HG03342 (cell line): ENCODE results near the gene INPP5A.
"Not testable (repeated sequence)": the region's sequence is repeated elsewhere in the genome, so short reads cannot be mapped to it uniquely, and the experiment has no call there.

Source experiments
- ATAC-seq: cut with Tn5 transposase; IDR thresholded peaks from one replicate; pipeline ENCODE4 v1.9.1; 2021; ENCODE audit warnings: mild to moderate bottlenecking, moderate library complexity; ENCODE audit not compliant: unreplicated experiment

INPP5A gene

DNA sequence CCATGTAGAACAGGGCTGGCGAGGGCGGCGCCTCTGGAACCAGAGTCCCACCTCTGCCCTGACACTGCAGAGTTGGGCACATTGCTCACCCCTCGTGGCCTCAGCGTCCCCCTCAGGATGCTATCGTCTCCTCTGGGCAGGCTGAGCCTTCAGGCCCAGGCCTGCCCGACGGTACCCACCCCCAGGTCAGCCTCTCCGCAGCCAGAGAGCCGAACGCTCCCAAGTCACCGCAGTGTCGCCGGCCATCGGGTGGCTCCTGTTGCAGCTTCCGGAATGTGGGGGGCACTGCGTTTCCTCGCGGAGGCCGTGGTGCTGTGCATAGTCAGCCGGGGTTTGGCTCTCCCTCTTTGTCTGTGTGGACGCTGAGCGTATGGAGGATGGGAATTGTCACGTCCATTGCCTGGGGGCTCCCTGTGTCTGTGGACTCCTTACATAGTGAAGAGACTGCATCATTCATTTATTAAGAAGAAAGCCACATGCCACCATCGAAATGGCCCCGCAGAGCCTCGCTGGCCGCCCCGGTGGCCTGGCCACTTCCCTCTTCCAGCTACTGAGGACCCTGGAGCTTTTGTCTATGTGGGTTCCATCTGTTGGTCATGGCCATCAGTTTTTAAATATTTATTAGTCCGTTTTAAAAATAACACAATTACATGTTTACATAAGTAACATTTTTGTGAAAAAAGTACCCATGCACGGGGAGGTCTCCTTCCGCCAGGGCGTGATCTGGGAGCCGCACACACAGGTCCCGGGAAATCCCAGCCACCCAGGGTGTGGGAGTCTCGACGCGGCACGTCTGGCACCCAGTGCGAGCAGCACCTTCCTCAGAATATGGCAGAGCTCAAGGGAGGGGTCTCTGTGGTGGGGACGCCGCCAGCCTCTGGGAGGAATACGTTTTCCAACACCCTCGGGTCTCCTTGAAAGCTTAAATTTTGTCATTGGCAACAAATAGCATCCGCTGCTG is 232.8 kb downstream of the INPP5A start:
- no peak for ATAC-seq

DNA sequence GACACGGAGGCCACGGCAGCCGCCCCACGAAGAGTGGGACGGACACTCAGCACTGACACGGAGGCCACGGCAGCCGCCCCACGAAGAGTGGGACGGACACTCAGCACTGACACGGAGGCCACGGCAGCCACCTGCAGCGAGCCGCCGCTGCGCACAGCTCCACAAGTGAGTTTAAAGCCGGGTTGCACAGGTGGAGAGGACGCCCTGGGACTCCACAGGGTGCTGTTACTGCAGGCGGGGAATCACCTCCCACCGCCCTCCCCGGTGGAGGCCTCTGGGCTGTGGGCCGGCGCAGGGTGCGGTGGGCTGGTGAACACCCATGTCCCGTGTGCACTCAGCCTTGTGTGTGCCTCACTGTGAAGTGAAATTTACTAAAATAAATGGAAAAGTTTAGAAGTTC is 235.2 kb downstream of the INPP5A start:
- ATAC-seq: not testable (repeated sequence)

DNA sequence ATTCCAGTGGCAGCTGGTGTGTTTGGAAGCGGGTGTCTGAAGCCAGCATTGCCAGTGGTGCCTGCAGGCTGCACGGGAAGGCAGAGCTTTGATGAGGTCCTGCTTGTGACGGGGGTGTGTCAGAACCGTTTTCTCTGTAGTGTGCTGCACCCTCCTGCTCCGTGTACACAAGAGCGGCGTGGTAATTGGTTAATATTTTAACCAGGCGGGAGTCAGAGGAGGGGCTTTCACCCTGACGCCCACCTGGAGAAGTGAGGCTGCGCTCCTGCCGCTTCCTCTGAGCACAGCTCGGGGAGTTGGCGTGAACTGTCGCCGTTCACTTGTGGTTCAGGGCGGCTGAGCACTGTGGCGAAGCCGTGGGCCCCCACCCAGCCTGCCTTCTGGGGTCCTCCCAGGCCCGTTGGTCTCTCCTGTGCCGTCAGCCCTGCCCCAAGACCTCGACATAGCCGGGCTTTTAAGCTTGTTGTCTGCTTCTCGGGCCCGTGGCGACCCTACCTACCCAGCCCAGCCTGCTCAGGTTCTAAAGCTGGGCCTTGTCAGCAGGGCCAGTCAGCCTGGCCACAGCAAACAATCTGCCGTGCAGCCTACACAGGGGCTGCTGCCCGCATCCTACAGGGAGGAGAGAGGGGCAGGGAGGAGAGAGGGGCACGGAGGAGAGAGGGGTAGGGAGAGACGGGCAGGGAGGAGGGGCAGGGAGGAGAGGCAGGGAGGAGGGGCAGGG is 236.8 kb downstream of the INPP5A start:
- ATAC-seq: no peak

DNA sequence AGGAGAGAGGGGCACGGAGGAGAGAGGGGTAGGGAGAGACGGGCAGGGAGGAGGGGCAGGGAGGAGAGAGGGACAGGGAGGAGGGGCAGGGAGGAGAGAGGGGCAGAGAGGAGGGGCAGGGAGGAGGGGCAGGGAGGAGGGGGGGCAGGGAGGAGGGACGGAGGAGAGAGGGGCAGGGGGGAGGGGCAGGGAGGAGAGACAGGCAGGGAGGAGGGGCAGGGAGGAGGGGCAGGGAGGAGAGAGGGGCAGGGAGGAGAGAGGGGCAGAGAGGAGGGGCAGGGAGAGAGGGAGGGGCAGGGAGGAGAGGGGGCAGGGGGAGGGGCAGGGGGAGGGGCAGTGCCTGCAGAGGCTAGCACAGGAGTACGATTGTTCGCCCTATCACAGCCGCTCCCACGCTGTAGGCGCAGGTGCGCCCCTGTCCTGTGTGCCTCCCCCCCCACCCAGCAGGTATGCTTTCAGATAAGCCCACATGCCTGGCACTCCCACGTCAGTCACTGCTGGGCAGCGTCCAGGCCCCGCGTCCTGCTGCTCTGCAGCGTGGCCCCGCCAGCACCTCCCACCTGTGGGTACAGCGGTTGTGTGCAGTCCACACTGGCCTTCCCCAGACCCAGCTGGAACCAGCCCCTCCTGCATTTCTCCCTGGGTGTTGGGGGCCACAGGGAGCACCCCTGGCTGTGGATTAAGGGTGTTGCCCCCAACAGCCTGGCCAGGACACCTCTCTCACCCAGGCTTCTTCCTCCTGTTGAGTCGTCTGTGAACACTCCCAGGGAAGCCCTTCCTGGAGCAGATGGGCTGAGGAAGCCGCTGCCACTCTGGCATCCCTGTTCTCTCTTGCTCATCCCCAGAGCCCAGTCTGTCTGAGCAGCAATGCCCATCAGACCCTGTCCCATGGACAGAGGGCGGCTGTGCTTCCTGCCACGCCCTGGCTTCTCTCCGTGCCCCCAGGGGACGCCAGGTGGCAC is 237.6 kb downstream of the INPP5A start:
- ATAC-seq: no peak

DNA sequence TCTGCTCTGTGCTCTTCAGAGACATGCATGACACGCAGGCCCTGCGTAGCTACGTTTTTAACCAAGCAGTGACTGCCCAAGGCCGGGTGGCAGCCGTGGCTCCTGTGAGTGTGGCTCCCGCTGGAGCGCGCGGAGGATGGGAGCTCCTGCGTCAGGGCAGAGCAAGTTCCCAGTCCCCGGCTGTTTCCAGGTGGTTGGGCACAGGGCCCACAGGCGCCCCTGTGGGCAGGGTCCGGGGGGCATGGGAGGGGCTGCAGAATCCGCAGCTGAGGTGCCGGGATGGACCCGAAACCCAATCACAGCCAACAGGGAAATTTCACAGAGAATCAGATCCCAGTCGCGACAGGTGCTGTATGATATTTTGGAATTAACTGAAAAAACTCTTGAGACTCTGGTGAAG is 238.6 kb downstream of the INPP5A start:
- ATAC-seq: no peak

DNA sequence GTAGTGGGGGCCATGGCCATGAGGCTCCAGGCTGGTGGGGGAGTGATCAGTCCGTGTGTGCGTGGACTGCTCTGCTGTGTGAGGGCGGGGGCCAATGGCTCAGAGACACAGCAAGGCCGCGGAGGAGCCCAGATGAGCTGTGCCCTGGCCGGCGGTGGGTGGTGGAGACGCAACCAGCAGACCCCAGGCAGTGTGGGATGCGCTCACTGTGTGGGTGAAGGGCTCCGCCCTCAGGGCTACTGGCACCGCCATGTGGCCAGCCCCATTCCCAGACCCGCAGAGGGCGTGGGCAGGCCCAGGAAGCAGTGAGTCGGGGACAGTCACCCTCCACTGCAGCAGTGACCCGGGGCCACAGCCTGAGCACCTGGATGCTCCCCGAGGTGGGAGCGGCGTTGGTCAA is 239.2 kb downstream of the INPP5A start:
- no peak for ATAC-seq

DNA sequence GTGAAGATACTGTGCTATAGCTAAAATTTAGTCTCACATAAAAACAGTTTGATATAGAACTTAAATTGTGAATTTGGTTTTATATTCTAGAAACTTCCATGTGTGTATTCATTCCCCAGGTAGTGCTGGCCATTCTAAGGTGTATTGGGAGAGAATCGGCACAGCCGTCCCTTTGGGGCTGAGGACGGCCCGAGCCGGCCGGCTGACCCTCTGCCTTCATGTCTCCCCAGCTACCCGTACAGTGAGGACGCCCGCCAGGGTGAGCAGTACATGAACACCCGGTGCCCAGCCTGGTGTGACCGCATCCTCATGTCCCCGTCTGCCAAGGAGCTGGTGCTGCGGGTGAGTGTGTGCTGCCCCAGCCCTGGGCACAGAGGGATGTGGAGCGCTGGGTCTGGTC is 239.9 kb downstream of the INPP5A start:
- no peak for ATAC-seq

DNA sequence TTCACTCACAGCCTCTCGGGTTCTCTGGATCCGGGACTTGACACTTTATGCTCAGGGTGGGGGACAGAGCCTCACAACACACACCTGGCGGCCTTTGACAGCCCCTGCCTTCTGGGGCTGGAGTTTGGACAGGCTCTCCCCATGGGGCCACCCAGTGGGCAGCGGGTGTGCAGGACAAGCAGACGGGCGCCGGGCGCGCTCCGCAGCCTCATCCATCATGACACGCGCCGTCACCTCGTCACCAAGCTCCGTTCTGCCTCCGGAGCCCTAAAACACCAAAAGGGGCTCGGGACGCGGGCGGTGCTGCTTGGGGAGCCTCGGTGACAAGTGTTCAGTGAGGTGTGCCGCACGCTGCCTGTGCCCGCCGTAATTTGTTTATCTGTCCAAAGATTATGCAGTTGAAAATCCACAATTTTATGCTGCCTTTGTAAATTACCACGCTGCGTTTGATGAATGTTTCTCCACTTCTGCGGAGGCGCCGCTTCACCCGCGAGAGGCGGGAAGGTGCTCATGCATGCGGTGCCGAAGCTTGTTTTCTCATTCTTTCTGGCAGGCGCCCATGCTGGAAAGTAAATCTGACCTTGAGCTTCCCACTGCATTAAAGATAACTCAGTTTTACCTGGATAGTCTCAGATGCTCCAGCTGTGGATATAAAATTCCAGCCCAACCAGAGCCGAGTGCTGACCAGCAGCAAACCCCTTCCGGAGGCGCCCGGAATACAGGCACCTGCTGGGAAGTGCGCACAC is 242.1 kb downstream of the INPP5A start:
- no peak for ATAC-seq

DNA sequence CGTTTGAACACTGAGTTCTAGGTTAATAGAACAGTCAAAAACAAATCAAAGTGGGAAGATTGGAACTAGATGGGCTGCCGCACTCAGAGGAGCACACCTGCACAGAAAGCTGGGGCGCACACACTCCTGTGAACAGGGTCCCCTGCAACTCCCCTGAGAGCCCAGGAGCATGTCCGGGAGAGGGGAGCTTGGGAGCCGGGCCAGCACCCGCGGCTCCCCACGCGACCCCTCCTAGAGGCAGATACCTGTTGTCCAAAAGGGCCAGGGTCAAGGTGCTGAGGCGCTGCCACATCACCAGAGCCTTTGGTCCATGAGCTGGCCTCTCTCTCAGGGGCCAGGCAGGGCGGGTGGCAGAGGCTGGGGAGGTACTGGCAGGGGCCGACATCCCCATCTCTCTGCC is 242.8 kb downstream of the INPP5A start:
- no peak for ATAC-seq

DNA sequence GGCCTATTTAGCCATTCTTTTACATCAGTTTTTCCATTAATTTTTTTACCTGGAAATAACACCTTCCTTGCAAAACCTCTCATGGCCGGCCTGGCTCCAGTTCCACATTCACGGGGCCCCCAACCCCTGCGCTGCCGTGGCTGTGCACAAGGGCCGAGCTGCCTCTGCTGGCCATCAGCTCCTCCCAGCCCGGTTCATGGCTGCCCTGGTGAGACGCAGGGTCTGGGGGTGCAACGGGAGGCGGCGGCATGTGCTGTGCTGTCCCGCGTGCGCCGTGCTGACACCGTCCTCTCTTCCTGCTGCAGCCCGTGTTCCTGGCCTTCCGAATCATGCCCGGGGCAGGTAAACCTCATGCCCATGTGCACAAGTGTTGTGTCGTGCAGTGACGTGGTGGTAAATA is 244.0 kb downstream of the INPP5A start:
- ATAC-seq: no peak

DNA sequence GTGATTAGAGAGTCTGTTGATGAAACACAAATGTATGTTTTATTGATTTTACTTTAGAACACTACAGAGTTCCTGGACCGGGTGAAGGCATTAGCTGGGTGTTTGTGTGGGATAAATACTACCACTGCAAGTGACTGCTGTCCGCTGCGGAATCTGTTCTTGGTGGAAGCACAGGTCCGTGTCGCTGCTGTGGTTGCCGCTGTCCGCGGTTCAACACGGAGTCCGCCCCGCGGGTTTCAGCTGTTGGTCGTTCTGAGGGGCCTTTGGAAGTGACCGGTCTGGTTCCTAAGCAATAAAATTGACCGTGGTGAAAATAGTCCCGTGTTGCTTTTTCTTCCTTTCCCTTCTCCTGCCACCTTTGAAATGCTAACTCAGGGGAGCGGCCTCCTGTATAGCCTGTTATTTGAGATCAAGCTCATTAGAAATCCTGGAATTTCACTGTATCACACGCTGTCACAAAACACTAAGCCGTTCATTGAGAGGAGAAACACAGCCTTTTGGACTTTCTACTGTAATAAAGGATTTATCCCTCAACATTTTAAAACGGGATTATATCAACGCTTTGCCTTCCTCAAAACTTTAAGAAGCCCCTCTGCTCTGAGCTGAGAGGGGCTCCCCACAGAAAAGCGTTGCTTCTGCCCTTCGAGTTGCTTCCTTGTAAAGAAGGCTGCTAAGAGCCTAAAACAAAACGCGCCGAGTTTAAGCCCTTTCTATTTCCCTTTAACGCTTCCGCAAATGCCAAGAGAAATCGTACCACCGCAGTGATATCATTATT is 245.8 kb downstream of the INPP5A start:
- ATAC-seq: no peak

DNA sequence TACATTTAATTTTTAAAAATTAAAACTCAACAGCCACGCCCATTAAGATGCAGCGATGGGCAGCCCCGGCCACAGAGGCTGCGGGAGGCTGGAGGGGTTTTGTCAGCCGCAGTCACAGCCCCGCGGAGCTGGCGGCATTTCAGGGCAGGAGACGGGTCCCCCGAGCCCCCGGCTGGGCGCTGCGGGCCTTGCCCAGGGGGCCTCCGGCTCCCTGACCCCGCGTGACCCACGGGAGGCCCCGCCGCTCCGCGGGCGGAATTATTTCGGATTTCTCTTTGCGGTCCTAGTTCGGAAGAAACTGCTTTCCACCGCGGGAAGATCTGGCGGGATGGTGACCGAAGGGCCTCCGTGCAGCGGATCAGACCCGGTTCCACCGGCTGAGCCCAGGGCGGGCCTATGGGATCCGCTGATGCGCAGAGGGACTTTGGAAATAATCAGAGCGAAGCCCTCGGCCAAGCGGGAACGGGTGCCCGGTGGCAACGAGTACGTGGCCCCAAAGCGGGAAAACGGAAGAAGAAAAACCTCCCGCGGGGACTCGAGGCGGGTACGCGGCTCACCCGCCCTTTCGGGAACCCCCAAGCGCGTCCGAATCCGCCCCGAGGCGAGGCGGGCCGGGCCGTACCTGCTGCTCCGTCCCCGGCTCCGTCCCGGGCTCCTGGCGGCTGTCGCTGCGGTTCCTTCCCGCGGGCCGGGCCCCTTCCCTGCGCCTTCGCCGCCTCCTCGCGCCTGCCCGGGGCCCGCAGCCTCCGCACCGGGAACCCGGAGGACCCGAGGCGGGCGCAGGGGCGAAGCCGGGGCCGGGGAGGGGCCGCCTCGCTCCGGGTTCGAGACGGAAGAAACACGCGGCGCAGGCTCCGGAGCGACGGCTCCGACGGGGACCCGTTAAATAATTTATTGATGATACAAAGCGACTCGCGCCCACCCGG is 246.6 kb downstream of the INPP5A start:
- no peak for ATAC-seq

DNA sequence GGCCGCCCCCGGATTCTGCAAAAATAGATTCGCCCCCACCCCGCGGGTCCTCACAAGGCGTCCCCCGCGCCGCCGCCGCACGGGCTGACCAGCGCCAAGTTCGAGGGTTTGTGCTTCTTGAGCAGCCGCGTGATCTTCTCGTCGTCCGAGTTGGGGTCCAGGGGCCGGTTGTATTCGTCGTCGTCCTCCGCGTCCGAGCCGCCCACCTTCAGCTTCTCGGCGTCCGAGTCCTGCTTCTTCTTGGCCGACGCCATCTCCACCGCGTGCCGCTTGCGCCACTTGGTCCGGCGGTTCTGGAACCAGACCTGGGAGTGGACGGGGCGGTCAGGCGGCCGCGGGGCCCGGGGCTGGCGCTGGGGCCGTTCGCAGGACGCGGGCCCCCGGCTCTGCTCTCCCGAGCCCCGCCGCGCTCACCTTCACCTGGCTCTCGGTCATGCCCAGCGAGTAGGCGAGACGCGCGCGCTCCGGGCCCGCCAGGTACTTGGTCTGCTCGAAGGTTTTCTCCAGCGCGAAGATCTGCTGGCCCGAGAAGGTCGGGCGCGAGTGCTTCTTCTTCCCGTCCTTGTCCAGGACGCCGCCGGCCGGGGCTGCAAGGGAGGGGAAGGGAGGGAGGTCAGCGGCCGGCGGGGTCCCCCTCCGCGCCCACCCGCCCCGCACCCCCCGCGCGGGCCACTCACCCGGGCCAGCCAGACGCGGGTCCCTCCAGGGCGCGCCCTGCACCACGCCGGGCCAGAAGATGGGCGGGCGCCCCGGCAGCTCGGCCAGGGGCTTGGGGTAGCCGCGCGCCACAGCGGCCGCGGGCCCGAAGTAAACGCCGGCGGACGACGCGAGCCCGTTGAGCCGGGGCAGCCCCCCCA is 247.5 kb downstream of the INPP5A start:
- no peak for ATAC-seq

DNA sequence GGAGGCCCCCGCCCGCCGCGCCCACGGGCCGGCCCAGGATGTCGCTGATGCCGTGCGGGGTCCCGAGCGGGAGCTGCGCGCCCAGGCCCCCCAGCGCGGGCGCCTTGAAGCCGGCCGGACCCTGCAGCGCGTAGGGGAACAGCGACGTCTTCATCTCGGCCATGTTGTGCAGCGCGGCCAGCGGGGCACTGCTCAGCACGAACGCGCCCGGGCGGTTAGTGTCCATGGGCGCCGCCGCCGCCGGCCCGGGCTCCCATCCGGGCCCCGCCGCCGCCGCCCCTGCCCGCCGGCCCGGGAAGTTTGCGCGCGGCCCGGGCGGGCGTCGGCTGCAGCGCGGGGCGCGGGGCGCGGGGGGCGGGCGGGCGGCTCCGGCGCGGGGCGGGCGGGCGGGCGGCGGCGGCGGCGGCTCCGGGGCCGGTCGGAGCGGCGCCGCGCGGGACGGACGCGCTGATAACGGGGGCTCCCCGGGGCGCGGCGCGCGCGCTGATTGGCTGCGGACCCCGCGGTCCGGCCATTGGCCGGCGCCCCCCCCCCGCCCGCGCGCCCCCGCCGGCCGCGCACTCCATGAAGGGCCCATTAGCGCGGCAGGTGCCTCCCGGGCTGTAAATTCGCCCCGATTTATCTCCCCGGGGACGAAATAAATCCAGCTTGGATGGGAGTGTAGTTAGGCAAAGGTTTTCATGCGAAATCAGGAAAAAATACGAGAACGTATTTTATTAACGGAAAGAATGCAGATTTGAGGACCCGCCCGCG is 248.3 kb downstream of the INPP5A start, which contains the start of gene NKX6-2:
Gene NKX6-2, minus strand, starts transcription at position 425 of the 753 bp plus-strand sequence. Its CDS starts 199 bp downstream, at position 226.
- ATAC-seq: no peak

DNA sequence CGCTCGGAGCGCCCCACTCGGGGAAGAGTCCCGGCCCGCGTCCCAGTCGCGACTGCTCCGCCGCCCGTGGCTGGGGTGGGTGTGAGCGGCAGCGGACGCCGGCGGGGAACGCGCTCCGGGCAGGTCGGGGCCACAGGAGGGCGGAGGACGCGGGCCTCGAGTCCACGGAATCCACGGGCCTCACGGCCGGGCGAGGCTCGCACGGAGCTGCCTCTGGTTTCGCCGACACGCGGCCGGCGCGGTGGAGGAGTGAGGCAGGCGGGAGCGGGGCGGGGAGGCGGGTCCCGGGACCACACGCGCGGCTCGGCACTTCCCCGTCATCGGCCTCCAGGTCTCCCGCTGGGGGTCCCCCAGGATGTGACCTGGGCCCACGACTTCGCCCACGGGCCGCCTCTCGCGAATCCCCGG is 248.9 kb downstream of the INPP5A start:
- ATAC-seq: no peak

DNA sequence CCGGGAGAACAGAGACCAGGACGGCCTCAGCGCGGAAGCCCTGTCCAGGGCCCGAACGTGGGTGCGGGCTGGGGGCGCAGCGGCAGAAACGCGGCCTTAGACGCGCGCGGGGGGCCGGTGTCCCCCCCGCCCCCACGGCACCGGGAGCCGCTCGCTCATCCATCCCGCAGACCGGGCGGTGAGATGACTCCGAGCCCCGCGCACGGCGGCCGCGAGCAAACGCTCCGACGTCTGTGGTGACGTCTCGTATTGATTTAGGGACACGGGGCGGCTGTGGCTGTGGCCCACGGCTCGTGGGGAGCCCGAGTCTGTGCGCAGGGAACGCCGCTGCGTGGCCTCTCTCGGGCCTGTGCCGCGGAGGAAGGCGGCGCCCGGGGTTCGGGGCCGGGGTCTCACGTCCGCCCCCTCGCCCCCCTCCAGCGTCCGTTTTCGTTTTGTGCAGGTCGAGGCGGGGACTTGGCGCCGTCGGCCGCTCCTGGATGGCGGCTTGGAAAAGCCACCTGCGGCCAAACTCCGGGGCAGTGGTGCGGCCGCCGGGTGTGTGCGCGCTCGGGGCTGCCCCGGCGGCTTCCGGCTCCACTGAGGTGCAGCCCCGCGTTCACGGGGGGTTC is 249.4 kb downstream of the INPP5A start:
- no peak for ATAC-seq
